Smooth muscle cell (in vitro differentiated cells): ENCODE measurements around the gene AS3MT. TPM values are rescaled to one million over a fixed set of nuclear protein-coding genes. Genes with fewer than 3 reads are reported as not detected.
"Not testable (repeated sequence)": the region's sequence is repeated elsewhere in the genome, so short reads cannot be mapped to it uniquely, and the experiment has no call there.

Experiments
- DNase-seq: peaks from one replicate; lab custom pipeline; 2025; ENCODE audit not compliant: unreplicated experiment; lab: John Stamatoyannopoulos, UW
- H2AFZ ChIP-seq: fragments of 200-600 bp; sonication (generic); 2 replicates; pipeline ENCODE4 v1.6.0; 2016; ENCODE audit warnings: antibody characterized with exemption, low read depth, mild to moderate bottlenecking
- H3F3A ChIP-seq: fragments of 200-600 bp; sonication (generic); 2 replicates; pipeline ENCODE4 v1.6.0; 2017; ENCODE audit warnings: antibody characterized with exemption, low read depth
- H3K27ac ChIP-seq: fragments of 200-600 bp; sonication (generic); 2 replicates; pipeline ENCODE4 v1.5.1; 2016; ENCODE audit warnings: low read depth, mild to moderate bottlenecking
- H3K27me3 ChIP-seq: fragments of 200-600 bp; sonication (generic); 2 replicates; pipeline ENCODE4 v1.6.1; 2016; ENCODE audit warnings: low read depth, mild to moderate bottlenecking
- H3K36me3 ChIP-seq: fragments of 200-600 bp; sonication (generic); 2 replicates; pipeline ENCODE4 v1.5.1; 2016; ENCODE audit warnings: low read depth
- H3K4me1 ChIP-seq: fragments of 200-600 bp; sonication (generic); 2 replicates; pipeline ENCODE4 v1.5.1; 2016; ENCODE audit warnings: low read depth
- H3K4me2 ChIP-seq: fragments of 200-600 bp; sonication (generic); 2 replicates; pipeline ENCODE4 v1.6.0; 2016; ENCODE audit warnings: mild to moderate bottlenecking
- H3K4me3 ChIP-seq: fragments of 200-600 bp; sonication (generic); 2 replicates; pipeline ENCODE4 v1.5.1; 2016; ENCODE audit warnings: mild to moderate bottlenecking
- H3K79me2 ChIP-seq: fragments of 200-600 bp; sonication (generic); 2 replicates; pipeline ENCODE4 v1.6.0; 2016; ENCODE audit warnings: low read depth, mild to moderate bottlenecking
- H3K9ac ChIP-seq: fragments of 200-600 bp; sonication (generic); 2 replicates; pipeline ENCODE4 v1.6.0; 2016; ENCODE audit warnings: low read depth
- H3K9me3 ChIP-seq: fragments of 200-600 bp; sonication (generic); replicated peaks from 2 replicates; pipeline ENCODE4 v1.5.1; 2016; ENCODE audit warnings: low read depth
- H4K20me1 ChIP-seq: fragments of 200-600 bp; sonication (generic); 2 replicates; pipeline ENCODE4 v1.6.0; 2016; ENCODE audit warnings: low read depth
- CTCF ChIP-seq: fragments of 200-600 bp; sonication (generic); IDR thresholded peaks from 2 replicates; pipeline ENCODE4 v1.5.1; 2017; ENCODE audit warnings: borderline replicate concordance, mild to moderate bottlenecking, antibody characterized with exemption; ENCODE audit not compliant: insufficient read depth, poor library complexity, severe bottlenecking
- WGBS: methylation state at CpG from one replicate; pipeline ENCODE4 v1.1.7; 2016; ENCODE audit warnings: low lambda C conversion rate; 5-methylcytosine and 5-hydroxymethylcytosine counted together
- polyA plus RNA-seq: library from polyadenylated mRNA; unstranded; fragments of >200 nt; fragmentation: Nextera tagmentation; extraction: Ambion mirVana; gene quantifications from 2 replicates; pipeline ENCODE4 v1.2.1, GENCODE V29; 2016
- total RNA-seq: library from RNA; depleted of rRNA; stranded (reverse); fragments of >200 nt; gene quantifications from 2 replicates; pipeline ENCODE4 v1.2.3, GENCODE V29; 2014

AS3MT gene
- total and polyA plus RNA-seq, 2 experiments from 2014 or later, result 1.7 to 3.7 TPM

GRCh38 chr10:102850025-102850518 lies 19.2 kb upstream of the AS3MT start:
- Histone ChIP-seq H4K20me1 (no peaks in the 10 kb centered on the region), H3K4me2 (no peak overlapping the region), H3K27ac (no peak overlapping the region), H3K27me3 (no peaks in the 10 kb centered on the region), H3K79me2 (no peaks in the 10 kb centered on the region), H3K4me3 (no peak overlapping the region), H2AFZ (no peak overlapping the region), H3K4me1 (peaks cover 4% of the 10 kb centered on the region), H3K36me3 (no peaks in the 10 kb centered on the region), H3K9me3 (no peaks in the 10 kb centered on the region), H3K9ac (no peak overlapping the region), H3F3A (no peaks in the 10 kb centered on the region)
- 83% methylated on average over 9 of the region's 9 CpGs for WGBS
- no peak for DNase-seq
- no peak for TF ChIP-seq CTCF

GRCh38 chr10:102853237-102853636 lies 16.0 kb upstream of the AS3MT start:
- H3K4me3 ChIP-seq, H2AFZ ChIP-seq, H3K4me2 ChIP-seq, H4K20me1 ChIP-seq, H3K9ac ChIP-seq, H3K4me1 ChIP-seq, H3F3A ChIP-seq, H3K27me3 ChIP-seq, H3K36me3 ChIP-seq, H3K79me2 ChIP-seq, H3K9me3 ChIP-seq, DNase-seq, H3K27ac ChIP-seq: not testable (repeated sequence)
- 96% methylated on average over 7 of the region's 7 CpGs for WGBS

- peak overlapping the region; percentile 66 for H3K27ac ChIP-seq
- 7% methylated on average over 11 of the region's 11 CpGs for WGBS
- not testable (repeated sequence) for H3F3A ChIP-seq, H4K20me1 ChIP-seq, H3K79me2 ChIP-seq, H2AFZ ChIP-seq, H3K9me3 ChIP-seq, H3K9ac ChIP-seq, H3K4me1 ChIP-seq, H3K4me3 ChIP-seq, H3K27me3 ChIP-seq, H3K4me2 ChIP-seq, H3K36me3 ChIP-seq, DNase-seq
Observed at GRCh38 chr10:102855731-102856436, 13.4 kb upstream of the AS3MT start.

GRCh38 chr10:102856758-102857424 lies 12.4 kb upstream of the AS3MT start:
- Histone ChIP-seq H3K4me3 (no peak overlapping the region), H3F3A (peaks cover 6% of the 10 kb centered on the region), H3K27me3 (no peaks in the 10 kb centered on the region), H3K9me3 (no peaks in the 10 kb centered on the region), H3K27ac (no peak overlapping the region), H3K79me2 (peaks cover 5% of the 10 kb centered on the region), H3K9ac (no peak overlapping the region), H4K20me1 (no peaks in the 10 kb centered on the region), H2AFZ (no peak overlapping the region), H3K4me1 (peaks cover 4% of the 10 kb centered on the region), H3K4me2 (no peak overlapping the region), H3K36me3 (no peaks in the 10 kb centered on the region)
- TF ChIP-seq CTCF, result no peak
- DNase-seq, result no peak
- 83% methylated on average over 3 of the region's 3 CpGs for WGBS
